ENCODE results near the gene DYNC1H1. TPM values are rescaled to one million over a fixed set of nuclear protein-coding genes. Genes with fewer than 3 reads are reported as not detected.
A peak's percentile ranks its signal among the peaks of the same experiment; 100 is the strongest.

DYNC1H1 gene
- total RNA-seq, 2 experiments from 2014 or later: 223 to 241 TPM

- Mint-ChIP-seq H3K36me3 (ENCODE audit: low read depth) (peaks cover 18% of the 10 kb centered on the region), H3K27ac (no peak overlapping the region)
- POLR2A ChIA-PET: no interaction called here
Measured at GRCh38 chr14:101929096-101929495, 35.3 kb upstream of the DYNC1H1 start.

GRCh38 chr14:101929946-101930345, 34.4 kb upstream of the DYNC1H1 start:
- no peaks in the 10 kb centered on the region for H3K27me3 Mint-ChIP-seq
- H3K4me3 Mint-ChIP-seq: no peak overlapping the region
- no peak for DNase-seq
- no peaks in the 10 kb centered on the region for H3K9me3 Mint-ChIP-seq
- H3K36me3 Mint-ChIP-seq (ENCODE audit: low read depth): peaks cover 15% of the 10 kb centered on the region
- CTCF ChIA-PET: no interaction called here
- POLR2A ChIA-PET: no interaction called here
- H3K4me1 Mint-ChIP-seq: no peaks in the 10 kb centered on the region
- no peak overlapping the region for H3K27ac Mint-ChIP-seq

More at GRCh38 chr14:101929096-101929495, 35.3 kb upstream of the DYNC1H1 start:
- no peaks in the 10 kb centered on the region for H3K27me3 Mint-ChIP-seq
- no peak for DNase-seq
- H3K4me3 Mint-ChIP-seq: no peak overlapping the region
- CTCF ChIA-PET: no interaction called here
- H3K4me1 Mint-ChIP-seq: no peaks in the 10 kb centered on the region
- no peaks in the 10 kb centered on the region for H3K9me3 Mint-ChIP-seq

- Mint-ChIP-seq H3K27ac (no peak overlapping the region), H3K27me3 (peaks cover 2% of the 10 kb centered on the region), H3K4me1 (no peaks in the 10 kb centered on the region), H3K36me3 (ENCODE audit: low read depth) (peaks cover 6% of the 10 kb centered on the region), H3K9me3 (no peaks in the 10 kb centered on the region), H3K4me3 (no peak overlapping the region)
- CTCF ChIA-PET: no interaction called here
- DNase-seq: no peak
- POLR2A ChIA-PET: no interaction called here
Measured at GRCh38 chr14:101932673-101933072, 31.7 kb upstream of the DYNC1H1 start.

- ChIA-PET CTCF (no interaction called here), POLR2A (interaction anchor here (0.7 to 1.8 kb wide), 3 partner anchors 10 to 109 kb away, joined by 3 to 8 read pairs (median 4); no protein-coding TSS in a partner anchor)
- H3K27me3 Mint-ChIP-seq: peaks cover 2% of the 10 kb centered on the region
- H3K27ac Mint-ChIP-seq: no peak overlapping the region
- DNase-seq: no peak
- no peaks in the 10 kb centered on the region for H3K9me3 Mint-ChIP-seq
- no peak overlapping the region for H3K4me3 Mint-ChIP-seq
- H3K36me3 Mint-ChIP-seq (ENCODE audit: low read depth): peaks cover 6% of the 10 kb centered on the region
- H3K4me1 Mint-ChIP-seq: no peaks in the 10 kb centered on the region
Measured at GRCh38 chr14:101933209-101933608, 31.2 kb upstream of the DYNC1H1 start.

GRCh38 chr14:101934601-101935150, 29.7 kb upstream of the DYNC1H1 start:
- Mint-ChIP-seq H3K4me3 (no peak overlapping the region), H3K27ac (no peak overlapping the region), H3K36me3 (ENCODE audit: low read depth) (no peaks in the 10 kb centered on the region), H3K27me3 (peaks cover 10% of the 10 kb centered on the region), H3K9me3 (no peaks in the 10 kb centered on the region), H3K4me1 (peaks cover 5% of the 10 kb centered on the region)
- ChIA-PET CTCF (no interaction called here), POLR2A (interaction anchor here (0.6 to 1.8 kb wide), 3 partner anchors 9 to 174 kb away, joined by 3 to 8 read pairs (median 3); no protein-coding TSS in a partner anchor)
- no peak for DNase-seq

GRCh38 chr14:101937926-101938767, 26.2 kb upstream of the DYNC1H1 start:
- CTCF ChIA-PET: no interaction called here
- Mint-ChIP-seq H3K4me1 (peaks cover 5% of the 10 kb centered on the region), H3K4me3 (no peak overlapping the region), H3K27ac (no peak overlapping the region), H3K9me3 (no peaks in the 10 kb centered on the region), H3K36me3 (ENCODE audit: low read depth) (no peaks in the 10 kb centered on the region), H3K27me3 (peaks cover 24% of the 10 kb centered on the region)
- DNase-seq: no peak
- POLR2A ChIA-PET: no interaction called here

- Mint-ChIP-seq H3K27ac (no peak overlapping the region), H3K27me3 (peaks cover 33% of the 10 kb centered on the region), H3K9me3 (no peaks in the 10 kb centered on the region), H3K36me3 (ENCODE audit: low read depth) (no peaks in the 10 kb centered on the region), H3K4me1 (peaks cover 5% of the 10 kb centered on the region), H3K4me3 (no peak overlapping the region)
- CTCF ChIA-PET: no interaction called here
- no peak for DNase-seq
- POLR2A ChIA-PET: no interaction called here
Measured at GRCh38 chr14:101939646-101940170, 24.7 kb upstream of the DYNC1H1 start.

GRCh38 chr14:101944451-101944850, 19.9 kb upstream of the DYNC1H1 start:
- Mint-ChIP-seq H3K27me3 (peaks cover 31% of the 10 kb centered on the region), H3K9me3 (no peaks in the 10 kb centered on the region), H3K27ac (no peak overlapping the region), H3K36me3 (ENCODE audit: low read depth) (no peaks in the 10 kb centered on the region), H3K4me3 (no peak overlapping the region), H3K4me1 (peaks cover 20% of the 10 kb centered on the region)
- ChIA-PET CTCF (no interaction called here), POLR2A (interaction anchor here (1.4 kb wide), 1 partner anchor 134 kb away, joined by 4 read pairs; no protein-coding TSS in a partner anchor)
- DNase-seq: no peak

- ChIA-PET CTCF (no interaction called here), POLR2A (interaction anchor here (1.4 kb wide), 1 partner anchor 135 kb away, joined by 4 read pairs; no protein-coding TSS in a partner anchor)
- Mint-ChIP-seq H3K27me3 (peaks cover 31% of the 10 kb centered on the region), H3K4me1 (peaks cover 21% of the 10 kb centered on the region), H3K9me3 (no peaks in the 10 kb centered on the region), H3K36me3 (ENCODE audit: low read depth) (no peaks in the 10 kb centered on the region), H3K27ac (no peak overlapping the region), H3K4me3 (peak overlapping the region; percentile 15)
- no peak for DNase-seq
Measured at GRCh38 chr14:101945171-101945570, 19.2 kb upstream of the DYNC1H1 start.

- Mint-ChIP-seq H3K27me3 (peaks cover 21% of the 10 kb centered on the region), H3K36me3 (ENCODE audit: low read depth) (no peaks in the 10 kb centered on the region), H3K27ac (peak overlapping the region; percentile 85), H3K4me1 (peaks cover 26% of the 10 kb centered on the region), H3K4me3 (peak overlapping the region; percentile 89), H3K9me3 (no peaks in the 10 kb centered on the region)
- ChIA-PET CTCF (interaction anchor here (0.5 to 2.0 kb wide), 6 partner anchors 13 to 1444 kb away, joined by 3 to 24 read pairs (median 4); no protein-coding TSS in a partner anchor), POLR2A (interaction anchor here (0.6 to 3.5 kb wide), 8 partner anchors 11 to 240 kb away, joined by 3 to 28 read pairs (median 9); partner anchors contain the start of genes DYNC1H1 and WDR20)
- no peak for DNase-seq
Measured at GRCh38 chr14:101947577-101947903, 16.8 kb upstream of the DYNC1H1 start.

- peaks cover 18% of the 10 kb centered on the region for H3K27me3 Mint-ChIP-seq
- peaks cover 26% of the 10 kb centered on the region for H3K4me1 Mint-ChIP-seq
- peak overlapping the region; percentile 85 for H3K27ac Mint-ChIP-seq
- no peaks in the 10 kb centered on the region for H3K36me3 Mint-ChIP-seq (ENCODE audit: low read depth)
- ChIA-PET CTCF (interaction anchor here (0.5 to 2.0 kb wide), 14 partner anchors 9 to 1443 kb away, joined by 3 to 24 read pairs (median 4); no protein-coding TSS in a partner anchor), POLR2A (interaction anchor here (0.6 to 3.5 kb wide), 21 partner anchors 10 to 414 kb away, joined by 3 to 28 read pairs (median 5); partner anchors contain the start of genes CINP, DYNC1H1, TECPR2 and WDR20)
- DNase-seq: peak; percentile 100
- H3K9me3 Mint-ChIP-seq: no peaks in the 10 kb centered on the region
- H3K4me3 Mint-ChIP-seq: peak overlapping the region; percentile 89
Measured at GRCh38 chr14:101947904-101948665, 16.3 kb upstream of the DYNC1H1 start.

GRCh38 chr14:101948666-101949216, 15.6 kb upstream of the DYNC1H1 start:
- H3K27me3 Mint-ChIP-seq: peaks cover 14% of the 10 kb centered on the region
- DNase-seq: peak; percentile 23
- ChIA-PET POLR2A (interaction anchor here (0.7 to 3.5 kb wide), 18 partner anchors 9 to 414 kb away, joined by 3 to 28 read pairs (median 5); partner anchors contain the start of genes CINP, DYNC1H1, TECPR2 and WDR20), CTCF (interaction anchor here (0.9 to 2.0 kb wide), 12 partner anchors 8 to 1443 kb away, joined by 3 to 24 read pairs (median 4); no protein-coding TSS in a partner anchor)
- H3K36me3 Mint-ChIP-seq (ENCODE audit: low read depth): no peaks in the 10 kb centered on the region
- H3K4me3 Mint-ChIP-seq: peak overlapping the region; percentile 89
- no peaks in the 10 kb centered on the region for H3K9me3 Mint-ChIP-seq
- peaks cover 26% of the 10 kb centered on the region for H3K4me1 Mint-ChIP-seq
- H3K27ac Mint-ChIP-seq: peak overlapping the region; percentile 85

Data from activated CD4-positive, alpha-beta memory T cell treated with anti-CD3 and anti-CD28 coated beads, Interleukin-2, amount 10 ng/mL, durations not matched to agents 7 days and 5 days (primary cell).